ENCODE measurements around the gene NEDD4. TPM values are rescaled to one million over a fixed set of nuclear protein-coding genes. Genes with fewer than 3 reads are reported as not detected.

Gene NEDD4
- total RNA-seq, 1 experiment from 2014 or later, result 56.8 TPM

DNA sequence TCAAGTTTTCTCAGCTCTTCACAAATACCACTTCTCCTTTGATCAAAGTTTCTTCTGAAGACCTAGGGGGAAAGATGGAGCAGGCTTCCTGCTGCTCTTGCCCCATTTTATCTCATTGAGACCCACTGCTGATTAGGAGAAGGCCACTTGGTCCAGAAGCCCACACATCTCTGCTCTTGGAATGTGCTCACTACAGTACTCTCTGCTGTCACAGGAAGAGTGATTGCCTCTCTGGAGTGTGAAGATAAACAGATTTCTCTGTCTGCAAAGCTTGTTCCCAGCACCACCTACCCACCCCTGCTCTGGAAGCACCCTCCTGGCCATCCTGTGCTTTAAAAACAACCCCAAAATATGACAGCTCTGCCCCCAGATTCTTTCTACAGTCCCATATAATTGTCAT is 209.1 kb downstream of the NEDD4 start:
- CTCF ChIA-PET, result no interaction called here
- Mint-ChIP-seq H3K4me1 (ENCODE audit: low read depth, unreplicated experiment) (no peaks in the 10 kb centered on the region), H3K4me3 (ENCODE audit: low read depth, unreplicated experiment) (no peak overlapping the region), H3K27me3 (ENCODE audit: unreplicated experiment) (peaks cover 29% of the 10 kb centered on the region), H3K9me3 (ENCODE audit: low read depth, unreplicated experiment) (peaks cover 8% of the 10 kb centered on the region), H3K36me3 (ENCODE audit: insufficient read depth, unreplicated experiment) (no peaks in the 10 kb centered on the region), H3K27ac (ENCODE audit: unreplicated experiment) (no peak overlapping the region)
- BruUV-seq (replicated peaks), result no TSS peak
- TF ChIP-seq, protein P1, sequence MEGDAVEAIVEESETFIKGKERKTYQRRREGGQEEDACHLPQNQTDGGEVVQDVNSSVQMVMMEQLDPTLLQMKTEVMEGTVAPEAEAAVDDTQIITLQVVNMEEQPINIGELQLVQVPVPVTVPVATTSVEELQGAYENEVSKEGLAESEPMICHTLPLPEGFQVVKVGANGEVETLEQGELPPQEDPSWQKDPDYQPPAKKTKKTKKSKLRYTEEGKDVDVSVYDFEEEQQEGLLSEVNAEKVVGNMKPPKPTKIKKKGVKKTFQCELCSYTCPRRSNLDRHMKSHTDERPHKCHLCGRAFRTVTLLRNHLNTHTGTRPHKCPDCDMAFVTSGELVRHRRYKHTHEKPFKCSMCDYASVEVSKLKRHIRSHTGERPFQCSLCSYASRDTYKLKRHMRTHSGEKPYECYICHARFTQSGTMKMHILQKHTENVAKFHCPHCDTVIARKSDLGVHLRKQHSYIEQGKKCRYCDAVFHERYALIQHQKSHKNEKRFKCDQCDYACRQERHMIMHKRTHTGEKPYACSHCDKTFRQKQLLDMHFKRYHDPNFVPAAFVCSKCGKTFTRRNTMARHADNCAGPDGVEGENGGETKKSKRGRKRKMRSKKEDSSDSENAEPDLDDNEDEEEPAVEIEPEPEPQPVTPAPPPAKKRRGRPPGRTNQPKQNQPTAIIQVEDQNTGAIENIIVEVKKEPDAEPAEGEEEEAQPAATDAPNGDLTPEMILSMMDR (IDR thresholded peaks at IDR 0.05; ENCODE audit: unreplicated experiment), result no peak
- intact Hi-C loops (cut with micrococcal nuclease; ENCODE audit: unreplicated experiment), result no loop called here
- DNase-seq, result no peak

DNA sequence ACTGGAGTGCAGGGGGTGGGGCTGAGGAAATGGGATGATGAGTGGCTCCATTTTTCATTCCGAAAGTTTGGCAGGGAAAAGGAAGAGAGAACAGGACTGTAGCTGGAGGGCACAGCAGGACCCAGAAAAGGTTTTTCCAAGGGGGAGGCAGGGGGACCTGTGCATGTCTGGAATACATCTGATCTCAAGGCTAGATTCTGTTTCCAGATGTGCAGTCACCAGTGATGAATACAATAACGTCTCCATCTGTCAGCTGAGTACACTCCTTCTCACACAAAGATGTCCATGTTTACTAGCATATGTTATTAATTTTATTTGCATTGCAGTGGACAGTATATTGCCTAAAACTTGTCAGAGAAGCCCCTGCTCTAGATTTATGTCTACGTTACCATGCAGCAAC is 210.5 kb downstream of the NEDD4 start:
- CTCF ChIA-PET, result no interaction called here
- Mint-ChIP-seq H3K9me3 (ENCODE audit: low read depth, unreplicated experiment) (peaks cover 4% of the 10 kb centered on the region), H3K27ac (ENCODE audit: unreplicated experiment) (no peak overlapping the region), H3K36me3 (ENCODE audit: insufficient read depth, unreplicated experiment) (no peaks in the 10 kb centered on the region), H3K27me3 (ENCODE audit: unreplicated experiment) (peaks cover 43% of the 10 kb centered on the region), H3K4me1 (ENCODE audit: low read depth, unreplicated experiment) (no peaks in the 10 kb centered on the region), H3K4me3 (ENCODE audit: low read depth, unreplicated experiment) (no peak overlapping the region)
- intact Hi-C loops (cut with micrococcal nuclease; ENCODE audit: unreplicated experiment), result no loop called here
- BruUV-seq (replicated peaks), result no TSS peak
- TF ChIP-seq, protein P1 (IDR thresholded peaks at IDR 0.05; ENCODE audit: unreplicated experiment), result no peak
- no peak for DNase-seq

DNA sequence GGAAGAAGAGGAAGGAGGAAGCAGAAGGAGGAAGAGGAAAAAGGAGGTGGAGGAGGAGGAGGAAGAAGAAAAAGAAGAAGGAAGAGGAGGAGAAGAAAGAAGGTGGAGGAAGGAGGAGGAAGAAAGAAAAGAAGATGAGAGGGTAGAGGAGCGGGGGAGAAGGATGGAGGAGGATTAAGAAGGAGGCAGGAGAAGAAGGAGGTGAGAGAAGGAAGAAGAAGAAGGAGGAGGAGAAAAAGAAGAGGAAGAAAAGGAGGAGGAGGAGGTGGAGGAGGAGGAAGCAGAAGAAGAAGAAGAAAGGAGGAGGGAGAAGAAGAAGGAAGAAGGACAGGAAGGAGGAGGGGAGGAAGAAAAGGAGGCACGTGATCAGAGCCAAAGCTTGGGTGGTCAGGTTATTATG is 213.1 kb downstream of the NEDD4 start:
- Mint-ChIP-seq H3K36me3 (ENCODE audit: insufficient read depth, unreplicated experiment) (no peaks in the 10 kb centered on the region), H3K4me3 (ENCODE audit: low read depth, unreplicated experiment) (no peak overlapping the region), H3K27ac (ENCODE audit: unreplicated experiment) (no peak overlapping the region), H3K4me1 (ENCODE audit: low read depth, unreplicated experiment) (no peaks in the 10 kb centered on the region), H3K27me3 (ENCODE audit: unreplicated experiment) (peaks cover 57% of the 10 kb centered on the region), H3K9me3 (ENCODE audit: low read depth, unreplicated experiment) (peaks cover 4% of the 10 kb centered on the region)
- no peak for DNase-seq
- CTCF ChIA-PET, result no interaction called here
- TF ChIP-seq, protein P1 (IDR thresholded peaks at IDR 0.05; ENCODE audit: unreplicated experiment), result no peak
- intact Hi-C loops (cut with micrococcal nuclease; ENCODE audit: unreplicated experiment), result no loop called here
- no TSS peak for BruUV-seq (replicated peaks)

DNA sequence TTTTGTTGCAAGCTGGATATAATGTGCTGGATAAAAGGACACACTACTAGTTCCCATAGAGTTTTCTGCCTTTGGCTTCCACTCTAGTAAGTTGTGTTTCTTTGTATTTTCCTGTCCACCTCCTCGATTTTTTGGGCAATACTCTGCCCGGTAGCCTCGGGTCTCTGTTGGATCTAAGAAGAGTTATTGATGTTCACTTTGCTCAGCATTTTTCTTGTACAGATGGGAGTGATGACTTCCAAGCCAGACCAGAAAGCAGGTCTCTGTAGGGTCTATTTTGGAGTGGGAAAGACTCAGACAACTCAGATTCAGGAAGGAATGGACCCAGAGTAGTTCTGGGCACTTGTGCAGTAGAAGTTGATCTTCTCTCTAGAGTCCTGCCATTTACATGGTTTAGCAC is 214.5 kb downstream of the NEDD4 start:
- Mint-ChIP-seq H3K27me3 (ENCODE audit: unreplicated experiment) (peaks cover 57% of the 10 kb centered on the region), H3K36me3 (ENCODE audit: insufficient read depth, unreplicated experiment) (no peaks in the 10 kb centered on the region), H3K27ac (ENCODE audit: unreplicated experiment) (no peak overlapping the region), H3K4me3 (ENCODE audit: low read depth, unreplicated experiment) (no peak overlapping the region), H3K9me3 (ENCODE audit: low read depth, unreplicated experiment) (peaks cover 4% of the 10 kb centered on the region), H3K4me1 (ENCODE audit: low read depth, unreplicated experiment) (no peaks in the 10 kb centered on the region)
- TF ChIP-seq, protein P1 (IDR thresholded peaks at IDR 0.05; ENCODE audit: unreplicated experiment), result no peak
- intact Hi-C loops (cut with micrococcal nuclease; ENCODE audit: unreplicated experiment), result no loop called here
- DNase-seq, result no peak
- BruUV-seq (replicated peaks), result no TSS peak
- CTCF ChIA-PET, result no interaction called here
